Left renal pelvis (tissue), 4 donors: ENCODE measurements around the gene HSD17B8. TPM values are rescaled to one million over a fixed set of nuclear protein-coding genes. Genes with fewer than 3 reads are reported as not detected.

ENCODE experiments used
- DNase-seq, 4 donors: peaks; one replicate each; pipeline ENCODE4 v3.0.0-alpha.2; 2013; ENCODE audit warnings: low read depth in 4 of 4, low spot score in 3 of 4
- polyA plus RNA-seq, 4 donors: library from polyadenylated mRNA; unstranded; fragments of 120-200 nt; gene quantifications; one replicate each; pipeline ENCODE4 v1.2.1, GENCODE V29; 2013; ENCODE audit not compliant: insufficient read length in 4 of 4

Gene HSD17B8
- polyA plus RNA-seq, 4 donors = 10.7 to 29.1 (median 22.2) TPM

DNA sequence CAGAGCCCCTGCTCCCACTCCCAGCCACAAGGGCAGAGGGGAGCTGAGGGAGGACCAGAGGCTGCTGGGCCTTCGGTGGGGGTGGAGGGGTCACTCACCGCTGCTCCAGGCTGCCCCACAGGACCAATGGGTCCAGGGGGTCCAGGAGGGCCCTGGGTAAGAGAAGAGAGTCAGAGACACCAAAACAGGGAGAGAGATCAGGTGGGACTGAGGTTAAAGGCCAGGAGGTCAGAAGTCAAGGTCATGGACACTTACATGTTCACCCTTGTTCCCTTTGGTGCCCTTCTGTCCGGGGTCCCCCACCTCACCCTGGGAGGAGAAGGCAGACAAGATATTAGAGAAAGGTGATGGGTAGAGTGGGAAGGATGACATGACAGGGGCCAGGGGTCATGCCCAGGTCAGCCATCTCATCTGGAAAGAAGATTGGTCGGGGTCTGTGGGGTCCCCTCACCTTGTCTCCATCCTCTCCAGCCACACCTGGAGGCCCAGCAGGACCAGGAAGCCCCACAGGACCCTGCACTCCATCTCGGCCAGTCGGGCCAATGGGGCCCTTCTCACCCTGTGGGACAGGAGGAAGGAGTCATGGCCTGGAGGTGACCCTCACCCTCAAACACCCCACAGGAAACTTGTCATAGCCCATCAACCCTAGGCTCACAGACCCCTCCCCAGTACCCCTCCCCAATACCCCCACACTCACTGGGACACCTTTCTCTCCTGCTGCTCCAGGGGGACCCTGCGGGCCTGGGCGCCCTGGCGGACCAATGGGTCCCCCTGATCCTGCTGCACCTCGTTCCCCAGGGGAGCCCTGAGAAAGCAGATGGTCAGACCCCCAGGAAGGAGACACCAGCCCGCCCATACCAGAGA, 33.2 kb upstream of the HSD17B8 start:
- DNase-seq = no peak

DNA sequence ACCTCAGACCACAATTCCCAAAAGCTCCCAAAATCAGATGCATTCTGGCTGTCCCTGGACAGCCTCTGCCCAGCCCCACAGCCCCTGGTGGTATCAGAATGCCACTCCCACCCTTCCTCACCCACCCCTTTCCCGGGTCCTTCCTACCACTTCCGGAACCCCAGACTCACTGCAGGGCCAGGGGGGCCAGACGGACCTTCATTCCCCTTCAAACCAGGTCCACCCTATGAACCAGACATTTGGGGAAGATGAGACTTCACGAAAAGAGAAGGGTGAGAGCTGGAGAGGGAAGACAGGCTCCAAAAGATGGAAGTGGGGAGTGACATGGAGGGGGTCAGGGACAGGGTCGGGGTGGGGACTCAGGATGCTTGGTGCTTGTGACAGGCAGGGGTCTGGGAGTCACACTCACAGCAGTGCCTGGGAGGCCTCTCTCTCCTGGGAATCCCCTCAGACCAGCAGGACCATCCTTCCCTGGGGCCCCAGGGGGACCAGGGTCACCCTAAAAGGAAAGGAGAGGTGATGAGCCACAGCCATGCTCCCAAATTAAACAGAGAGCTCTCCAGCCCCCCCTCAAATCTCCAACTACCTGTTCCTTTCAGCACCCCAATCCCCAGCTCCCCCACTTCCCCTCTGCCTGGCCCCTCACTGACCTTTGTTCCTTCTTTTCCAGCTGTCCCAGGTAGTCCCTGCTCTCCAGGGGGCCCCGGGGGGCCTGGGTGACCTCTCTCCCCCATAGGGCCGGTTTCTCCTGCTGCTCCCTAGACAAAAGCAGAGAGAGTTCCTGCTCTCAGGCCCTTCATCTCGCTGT, 32.4 kb upstream of the HSD17B8 start:
- no peak for DNase-seq

DNA sequence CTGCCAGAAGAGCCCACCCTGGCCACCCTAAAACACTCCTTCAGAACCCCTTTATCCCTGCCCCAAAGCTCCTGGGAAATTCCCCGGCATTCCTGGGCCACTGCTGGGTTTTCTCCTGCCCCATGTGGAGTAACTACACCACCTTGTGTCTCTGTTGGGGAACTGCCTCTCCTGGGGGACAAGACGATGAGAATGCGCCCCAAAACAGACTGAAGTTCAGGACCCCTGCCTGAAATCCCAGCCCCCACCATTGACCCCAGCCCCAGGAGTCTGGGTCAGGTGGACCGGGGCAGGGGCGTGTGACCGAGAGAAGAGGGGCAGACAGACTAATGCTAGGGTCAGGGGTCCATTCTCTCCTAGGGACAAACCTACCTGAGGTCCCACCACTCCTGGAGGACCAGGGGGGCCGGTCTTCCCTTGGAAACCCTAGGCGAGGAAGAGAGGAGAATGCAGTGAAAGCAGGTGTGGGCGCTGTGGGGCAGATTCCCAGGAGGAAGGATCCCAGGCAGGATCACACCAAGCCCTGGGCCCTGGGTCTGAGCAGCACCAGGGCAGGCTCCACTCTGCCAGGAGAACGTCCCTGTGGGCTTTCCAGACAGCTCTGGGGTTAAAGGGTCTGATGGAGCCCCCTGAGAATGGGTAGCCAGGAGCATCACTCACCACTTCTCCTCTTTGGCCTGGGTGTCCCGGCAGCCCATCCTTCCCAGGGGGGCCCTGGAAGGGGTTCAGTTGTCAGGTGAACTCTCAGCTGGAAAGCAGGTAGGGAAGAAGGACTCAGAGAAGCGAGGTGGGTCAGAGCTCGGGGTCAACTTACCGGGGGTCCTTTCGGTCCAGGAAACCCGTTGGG, 31.5 kb upstream of the HSD17B8 start:
- DNase-seq = no peak

DNA sequence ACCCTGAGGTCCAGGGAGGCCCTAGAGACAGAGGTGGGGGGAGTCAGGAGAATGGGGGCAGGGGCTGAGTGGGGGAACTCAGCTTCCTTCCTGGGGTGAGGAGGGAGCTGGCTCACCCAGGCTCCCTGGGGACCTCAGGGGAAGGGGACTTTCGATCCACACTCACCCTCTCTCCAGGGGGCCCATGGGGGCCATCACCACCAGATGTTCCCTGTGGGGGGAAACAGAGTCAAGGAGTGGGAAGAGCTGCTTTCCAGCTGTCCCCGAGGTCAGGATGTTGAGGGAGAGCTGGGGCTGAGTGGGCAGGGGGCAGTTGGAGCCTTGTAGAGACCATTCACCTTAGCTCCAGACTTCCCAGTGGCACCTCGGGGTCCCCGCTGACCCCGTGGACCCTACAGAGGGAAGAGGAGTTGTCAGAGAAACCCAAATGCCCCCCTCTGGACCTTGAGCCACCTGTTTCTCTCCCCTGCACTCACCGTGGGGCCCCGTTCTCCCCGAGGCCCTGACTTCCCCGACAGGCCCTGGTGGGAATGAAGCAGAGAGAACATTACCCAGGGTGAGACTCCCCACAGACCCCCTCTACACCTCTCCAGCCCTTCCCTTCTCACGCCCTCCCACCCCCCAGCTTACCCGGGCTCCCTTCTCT, 30.8 kb upstream of the HSD17B8 start:
- no peak for DNase-seq

DNA sequence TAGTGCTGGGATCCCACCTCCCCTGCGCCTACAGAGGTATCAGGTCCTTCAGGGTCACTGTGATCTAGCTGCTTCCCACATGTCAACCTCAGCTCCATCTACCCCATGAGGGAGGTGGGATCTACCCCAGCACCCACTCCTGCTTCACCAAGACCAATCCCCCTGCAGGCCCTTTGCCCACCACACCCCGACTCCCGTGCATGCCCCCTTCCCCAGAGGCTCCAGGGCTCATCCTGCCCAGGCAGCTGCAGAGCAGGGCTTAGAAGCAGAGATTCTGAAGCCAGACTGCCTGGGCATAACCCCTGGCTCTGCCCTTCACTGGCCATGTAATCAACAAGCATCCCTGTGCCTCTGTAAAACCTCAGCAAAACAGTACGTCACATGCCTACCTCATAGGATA, 29.7 kb upstream of the HSD17B8 start:
- no peak for DNase-seq

DNA sequence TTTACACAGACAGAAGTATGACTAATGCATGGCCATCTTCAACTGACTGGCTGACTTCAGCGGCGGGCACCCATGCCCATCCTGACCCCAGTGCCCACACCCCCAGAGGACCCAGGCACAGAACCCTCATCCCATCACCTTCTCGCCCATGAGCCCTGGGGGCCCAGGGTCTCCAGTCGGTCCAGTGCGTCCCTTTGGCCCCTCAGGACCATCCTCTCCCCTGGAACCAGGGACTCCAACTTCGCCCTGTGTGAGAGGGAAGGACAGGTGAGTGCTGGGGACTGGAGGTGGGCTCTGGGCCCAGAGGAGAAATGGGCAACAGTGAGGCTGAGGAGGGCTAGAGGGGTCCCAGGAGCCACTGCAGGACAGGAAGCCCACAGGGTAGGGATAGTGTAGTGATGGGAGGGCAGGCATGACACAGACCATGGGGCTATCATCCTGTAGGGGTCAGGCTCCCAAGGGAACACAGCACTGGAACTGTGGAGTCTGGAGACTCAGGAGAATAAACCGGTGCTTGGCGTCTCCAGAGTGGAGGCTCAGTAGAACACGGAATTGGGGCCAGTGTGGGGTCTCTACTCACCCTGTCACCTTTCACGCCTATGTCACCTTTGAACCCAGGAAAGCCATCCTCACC, 28.9 kb upstream of the HSD17B8 start:
- DNase-seq = no peak

DNA sequence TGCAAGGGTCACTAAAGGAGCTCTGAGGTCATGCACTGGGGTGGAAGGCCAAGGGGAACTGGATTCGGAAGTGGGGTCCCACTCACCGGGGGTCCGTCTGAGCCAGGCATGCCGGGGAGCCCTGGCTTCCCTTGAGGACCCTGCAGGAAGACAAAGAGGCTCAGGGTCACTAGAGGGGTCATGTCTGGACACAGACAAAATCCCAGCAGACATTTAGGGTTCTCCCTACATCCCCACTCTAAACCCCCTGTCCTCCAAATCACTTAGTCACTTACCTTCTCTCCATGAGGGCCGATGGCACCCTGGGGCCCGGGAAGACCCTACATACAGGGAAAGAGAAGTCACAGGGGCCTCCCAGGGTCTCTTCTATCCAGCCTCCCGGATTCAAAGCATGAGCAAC, 27.5 kb upstream of the HSD17B8 start:
- no peak for DNase-seq

DNA sequence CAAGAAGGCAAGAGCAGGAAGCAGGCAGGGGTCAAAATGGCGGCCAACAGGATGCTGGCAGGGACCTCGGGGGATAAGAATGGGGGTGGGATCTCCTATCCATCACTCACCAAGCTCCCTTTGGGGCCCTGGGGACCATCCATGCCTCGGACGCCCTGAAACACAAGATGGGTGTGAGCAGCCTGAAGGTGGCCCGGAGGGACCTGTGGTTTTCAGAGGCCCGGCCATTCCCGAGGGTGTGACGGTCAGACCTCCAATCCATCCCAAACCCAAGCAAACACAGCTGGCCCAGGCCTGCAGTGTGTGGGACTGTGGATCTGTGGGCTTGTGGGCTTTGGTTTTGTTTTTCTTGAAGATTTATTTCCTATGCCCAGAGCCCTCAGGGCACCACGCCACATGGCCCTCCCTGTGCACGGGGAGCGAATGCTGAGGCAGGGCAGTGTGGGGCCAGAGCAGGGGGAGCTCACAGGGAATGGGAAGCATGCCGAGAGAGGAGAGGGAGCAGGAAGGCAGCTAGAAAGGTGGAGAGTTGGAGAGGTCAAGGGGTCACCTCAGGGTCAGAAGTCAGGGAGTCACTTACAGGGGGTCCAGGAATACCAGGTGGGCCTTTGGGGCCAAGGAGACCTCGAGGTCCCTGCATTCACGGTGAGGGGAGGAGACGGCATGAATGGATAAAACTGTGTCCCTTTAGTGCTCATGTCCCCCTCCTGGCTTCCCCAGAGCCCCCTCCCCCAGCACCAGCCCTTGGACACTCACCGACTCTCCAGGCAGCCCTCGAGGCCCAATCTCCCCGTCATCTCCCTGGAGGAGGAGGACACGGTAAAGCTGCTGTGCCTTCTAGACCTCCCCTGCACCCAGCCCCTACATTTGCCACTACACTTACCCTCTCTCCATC, 26.7 kb upstream of the HSD17B8 start:
- no peak for DNase-seq

DNA sequence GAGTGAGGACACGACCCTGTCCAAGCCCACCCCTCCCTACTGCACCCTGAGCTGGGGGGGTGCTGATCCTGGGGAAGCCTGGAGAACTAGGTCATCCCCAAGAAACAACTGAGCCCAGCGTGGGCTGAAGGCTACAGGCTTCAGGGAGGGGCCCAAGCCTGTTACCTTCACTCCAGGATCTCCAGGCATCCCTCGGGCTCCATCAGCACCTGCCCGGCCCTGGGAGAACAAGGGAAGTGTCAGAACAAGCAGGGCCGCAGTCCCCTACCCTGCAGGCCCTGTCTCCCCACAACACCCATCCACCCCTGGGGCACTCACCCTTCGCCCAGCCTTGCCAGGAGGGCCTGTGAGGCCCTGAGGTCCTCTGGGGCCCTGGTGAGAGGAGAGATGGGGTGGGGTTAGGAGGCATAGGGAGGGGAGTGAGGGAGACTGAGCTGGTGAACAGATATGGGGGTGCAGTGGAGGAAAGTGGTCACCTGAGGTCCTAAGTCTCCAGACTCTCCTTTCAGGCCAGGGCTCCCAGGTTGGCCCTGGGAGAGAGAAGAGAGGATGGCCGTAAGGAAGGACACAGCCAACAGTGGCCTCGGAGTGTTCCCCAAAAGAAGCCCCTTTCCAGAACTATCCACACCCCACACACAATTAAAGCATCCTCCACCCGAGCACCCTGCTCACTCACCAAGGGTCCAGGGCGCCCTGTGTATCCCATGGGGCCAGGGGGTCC, 25.5 kb upstream of the HSD17B8 start:
- no peak for DNase-seq

DNA sequence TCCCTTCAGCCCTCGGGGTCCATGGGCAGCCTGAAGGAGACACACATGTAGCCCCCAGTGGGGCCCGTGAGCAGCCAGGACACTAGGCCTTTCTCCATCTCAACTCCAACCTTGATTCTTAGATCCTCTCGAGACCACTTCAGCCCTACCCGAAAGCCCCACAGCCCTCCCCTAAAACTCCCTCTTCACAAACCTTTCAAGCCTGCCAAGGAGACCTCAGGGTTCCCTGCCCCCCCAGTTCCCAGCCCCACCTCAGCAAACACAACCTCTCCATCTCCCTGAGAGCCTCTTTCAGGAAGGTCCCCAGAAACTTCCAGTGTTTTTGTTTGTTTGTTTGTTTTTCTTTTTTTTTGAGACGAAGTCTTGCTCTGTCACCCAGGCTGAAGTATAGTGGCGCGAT, 23.3 kb upstream of the HSD17B8 start:
- DNase-seq = no peak

DNA sequence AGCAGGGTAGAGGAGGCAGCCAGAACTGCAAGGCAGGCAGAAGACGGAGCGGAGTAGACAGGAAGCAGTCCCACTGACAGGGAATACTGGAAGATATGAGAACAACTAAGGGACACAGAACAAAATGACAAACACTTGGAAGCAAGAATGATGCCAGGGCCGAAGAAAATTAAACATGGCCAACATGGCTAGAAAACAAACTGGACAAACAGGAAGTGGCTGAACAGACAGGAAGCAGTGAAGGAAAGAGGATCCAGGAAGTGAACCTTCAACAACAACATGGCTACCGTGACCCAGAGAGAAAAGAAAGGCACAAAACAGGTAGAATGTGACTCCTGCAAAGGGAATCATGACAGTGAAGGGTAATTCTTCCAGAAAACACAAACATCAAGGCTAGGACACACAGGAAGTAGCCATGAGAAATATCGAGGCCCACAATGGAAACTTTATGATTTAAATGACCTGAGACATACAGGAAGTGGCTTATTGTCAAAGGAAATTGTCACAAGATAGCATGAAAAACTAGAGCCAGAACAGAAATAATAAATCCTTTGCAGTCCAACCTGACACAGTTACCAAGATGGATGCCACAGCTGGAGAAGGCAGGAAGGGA, 21.3 kb upstream of the HSD17B8 start:
- no peak for DNase-seq

DNA sequence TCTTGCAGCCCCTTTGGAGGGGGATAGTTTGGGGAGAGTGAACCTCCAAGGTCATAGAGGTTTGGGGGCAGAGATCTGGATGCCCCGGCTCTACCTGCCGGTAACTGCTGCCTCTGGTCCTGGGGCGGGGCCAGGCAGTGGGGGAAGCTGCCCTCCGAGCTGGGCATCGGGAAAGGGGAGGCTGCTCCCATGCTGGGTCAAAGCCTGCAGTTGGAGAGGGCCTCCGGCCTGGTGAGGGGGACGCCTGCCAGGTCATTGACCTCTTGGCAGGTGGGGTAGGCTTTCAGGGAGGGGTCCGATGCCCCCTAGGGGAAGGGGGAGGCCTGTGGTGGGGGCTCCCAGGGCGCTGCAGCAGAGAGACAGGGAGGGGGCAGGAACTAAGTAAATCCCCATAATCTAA, 19.3 kb upstream of the HSD17B8 start:
- no peak for DNase-seq

DNA sequence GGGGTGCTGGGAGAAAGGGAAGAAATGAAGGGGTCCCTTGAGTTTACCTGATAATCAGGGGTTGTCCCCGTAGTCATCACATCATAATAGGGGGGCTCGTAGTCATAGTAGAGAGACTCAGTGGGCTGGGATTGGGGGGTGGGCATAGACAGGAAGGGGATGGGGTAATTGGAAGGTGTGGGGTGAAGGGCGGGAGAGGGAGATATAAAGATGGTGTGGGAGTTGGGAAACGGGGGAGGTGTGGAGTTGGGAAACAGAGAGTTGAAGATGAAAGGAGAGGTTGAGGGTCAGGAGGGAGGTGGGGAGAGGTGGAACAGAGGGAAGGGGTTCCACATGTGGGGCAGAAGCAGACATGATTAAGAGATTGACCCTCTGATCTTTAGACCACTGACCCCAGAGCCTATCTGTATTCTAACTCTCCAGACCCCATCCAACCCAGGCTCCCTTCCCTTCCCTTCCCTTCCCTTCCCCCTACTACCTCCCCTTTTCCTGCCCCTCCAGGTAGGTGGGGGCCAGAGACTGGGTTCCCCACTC, 18.7 kb upstream of the HSD17B8 start:
- no peak for DNase-seq

DNA sequence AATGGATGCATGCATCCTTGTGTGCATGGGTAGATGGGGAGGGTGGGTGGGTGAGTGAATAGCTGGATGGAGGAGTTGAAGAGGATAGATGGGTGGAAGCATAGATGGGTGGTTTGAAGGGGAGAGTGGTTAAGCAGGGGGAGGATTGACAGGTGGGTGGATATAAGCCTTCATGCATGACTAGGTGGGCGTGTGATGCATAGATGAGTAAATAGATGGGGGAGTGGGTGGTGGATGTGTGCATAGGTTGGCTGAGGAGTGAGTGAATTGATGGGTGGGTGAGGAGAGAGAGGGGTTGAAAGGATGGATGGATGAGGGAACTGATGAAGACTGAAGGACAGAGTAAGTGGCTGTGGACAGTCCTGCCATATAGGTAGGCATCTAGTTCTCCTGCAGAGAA, 16.6 kb upstream of the HSD17B8 start:
- DNase-seq = no peak

DNA sequence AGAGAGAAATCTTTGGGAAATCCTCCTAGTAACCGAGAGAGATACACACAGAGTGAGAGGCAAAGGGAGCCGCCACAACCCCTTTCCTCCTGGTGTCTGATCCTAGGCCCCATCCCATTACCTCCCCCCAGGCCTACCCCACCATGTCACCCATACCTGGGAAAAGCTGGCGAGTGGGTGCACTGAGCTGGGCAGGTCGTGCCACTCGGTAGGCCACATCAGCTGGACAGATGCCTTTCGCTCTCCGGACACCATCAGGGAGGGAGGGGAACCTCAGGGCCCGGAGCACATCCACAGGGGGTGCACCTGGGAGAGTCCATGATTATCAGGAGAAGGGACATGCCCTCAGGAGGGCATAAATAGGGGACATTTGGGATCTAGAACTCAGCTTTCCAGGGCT, 15.3 kb upstream of the HSD17B8 start:
- DNase-seq = no peak

DNA sequence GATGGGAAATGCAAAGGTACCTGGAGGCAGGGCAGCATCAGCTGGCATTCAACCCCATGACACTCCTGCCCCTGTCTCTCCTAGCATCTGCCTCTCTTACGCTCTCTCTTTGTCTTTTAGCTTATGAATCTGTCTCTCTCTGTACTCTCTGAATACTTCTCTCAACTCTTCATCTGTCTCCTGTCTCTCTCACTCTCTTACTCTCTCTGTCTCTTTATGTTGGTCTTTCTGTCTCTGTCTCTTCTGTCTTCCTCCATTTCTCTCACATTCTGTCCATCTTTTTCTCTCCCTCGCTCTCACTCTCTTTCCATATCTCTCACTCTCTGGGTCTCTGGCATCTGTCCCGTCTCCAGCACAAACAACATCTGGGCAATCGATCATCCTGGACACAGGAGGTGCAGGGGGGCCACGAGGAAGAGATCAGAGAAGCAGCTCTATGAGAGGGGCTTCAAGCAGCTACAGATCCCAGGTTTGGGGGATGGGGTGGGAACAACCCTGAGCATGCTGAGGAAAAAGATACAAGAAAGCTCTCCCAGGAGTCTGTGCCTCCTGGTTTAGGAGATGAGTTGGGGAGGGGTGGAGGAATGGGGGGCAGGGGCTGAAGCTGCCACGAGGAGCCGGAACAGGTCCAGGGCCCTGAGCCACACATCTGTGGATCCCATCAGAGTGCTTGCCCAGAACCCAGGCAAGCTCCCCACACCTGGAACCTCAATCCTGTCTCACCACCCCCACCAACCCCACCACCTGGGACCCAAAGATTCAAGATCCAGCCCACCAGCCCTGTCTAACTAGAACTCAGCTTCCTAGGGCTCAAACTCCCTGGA, 14.6 kb upstream of the HSD17B8 start:
- no peak for DNase-seq
